SK-N-SH treated with all-trans-retinoic acid at 6 μM for 48 hours (cell line): ENCODE data around the gene KCNQ5.

Source experiments
- OSR1 ChIP-seq: fragments of 250-450 bp; sonication (Bioruptor Pico); IDR thresholded peaks from 2 replicates; pipeline ENCODE4 v1.8.0; 2022; ENCODE audit warnings: moderate library complexity, mild to moderate bottlenecking, inconsistent platforms
- PPARA ChIP-seq: fragments of 250-450 bp; sonication (Bioruptor Pico); IDR thresholded peaks from 2 replicates; pipeline ENCODE4 v1.5.0; 2020; ENCODE audit warnings: mild to moderate bottlenecking, borderline replicate concordance
- TOX ChIP-seq: fragments of 250-450 bp; sonication (Bioruptor Pico); IDR thresholded peaks from 2 replicates; pipeline ENCODE4 v1.8.0; 2021; ENCODE audit warnings: mild to moderate bottlenecking, moderate library complexity, borderline replicate concordance
- ZNF70 ChIP-seq: fragments of 450-650 bp; formaldehyde crosslinking; IDR thresholded peaks from 2 replicates; pipeline ENCODE4 v1.5.0; 2020; ENCODE audit warnings: mild to moderate bottlenecking, moderate library complexity

DNA sequence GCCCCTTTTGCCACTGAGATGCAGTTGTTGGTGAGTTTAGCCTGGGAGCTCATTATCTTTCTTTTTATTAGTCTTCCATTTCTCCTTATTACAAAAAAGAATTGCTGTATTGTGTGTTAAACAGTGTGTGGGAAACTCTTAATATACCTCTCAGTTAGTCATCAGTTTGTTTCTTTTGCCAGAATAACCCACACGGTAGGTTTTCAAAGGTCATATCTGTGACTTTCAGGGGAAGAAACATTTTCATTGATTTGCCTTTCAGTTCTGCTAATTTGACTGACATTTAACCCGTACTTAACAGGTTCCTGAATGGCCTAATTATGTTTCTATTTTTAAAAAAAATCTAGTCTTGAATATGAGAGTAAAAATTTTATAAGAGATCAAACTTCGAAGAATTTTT is 458.1 kb downstream of the KCNQ5 start:
- TF ChIP-seq PPARA (CRISPR knock-in tag) (no peak), OSR1 (CRISPR knock-in tag) (no peak), TOX (CRISPR knock-in tag) (no peak), ZNF70 (CRISPR knock-in tag) (no peak)
